Adrenal gland (tissue), 12 donors: ENCODE measurements around the gene APOC1. TPM values are rescaled to one million over a fixed set of nuclear protein-coding genes. Genes with fewer than 3 reads are reported as not detected.
A peak's percentile ranks its signal among the peaks of the same experiment; 100 is the strongest.
"Not testable (repeated sequence)": the region's sequence is repeated elsewhere in the genome, so short reads cannot be mapped to it uniquely, and the experiment has no call there.

Experiments used
- DNase-seq, 7 donors: peaks; one replicate each; pipeline ENCODE4 v3.0.0-alpha.2; 2019 to 2020
- H3K27ac ChIP-seq, 5 donors: fragments of 200-600 bp; sonication (generic) in 4 of 5; 1 replicate in 3 of 5; 2 replicates in 2 of 5; pipeline versions ENCODE4 v1.5.1 to v1.8.0; 2016 to 2020; ENCODE audit warnings: mild to moderate bottlenecking in 1 of 5
- H3K27me3 ChIP-seq: fragments of 200-600 bp; 2 replicates; pipeline ENCODE4 v1.8.0; 2021
- H3K36me3 ChIP-seq, 2 donors: fragments of 200-600 bp; replicated peaks in 1 of 2; 1 replicate in 1 of 2; 2 replicates in 1 of 2; pipeline versions ENCODE4 v1.5.1 to v1.8.0; 2018 to 2022
- H3K4me1 ChIP-seq, 2 donors: fragments of 200-600 bp; replicated peaks in 1 of 2; 1 replicate in 1 of 2; 2 replicates in 1 of 2; pipeline versions ENCODE4 v1.5.1 to v1.8.0; 2018 to 2021
- H3K4me3 ChIP-seq, 4 donors: fragments of 200-600 bp; sonication (generic) in 3 of 4; one replicate each; pipeline ENCODE4 v1.5.1; 2016 to 2018
- H3K9me3 ChIP-seq, 3 donors: fragments of 200-600 bp; sonication (generic) in 1 of 3; replicated peaks in 1 of 3; 1 replicate in 2 of 3; 2 replicates in 1 of 3; pipeline versions ENCODE4 v1.5.1 to v1.8.0; 2016 to 2021
- CTCF ChIP-seq, 6 experiments: fragments of 450-650 bp in 4 of 6; fragments of 200-600 bp in 2 of 6; sonication (generic) in 1 of 6; IDR thresholded peaks; 1 replicate in 5 of 6; 2 replicates in 1 of 6; pipeline versions ENCODE4 v1.5.1 to v1.8.0; 2016 to 2021; ENCODE audit warnings: antibody characterized with exemption in 6 of 6, mild to moderate bottlenecking in 2 of 6, moderate library complexity in 1 of 6
- POLR2A ChIP-seq, 2 donors: fragments of 450-650 bp; IDR thresholded peaks; one replicate each; pipeline ENCODE4 v1.6.1; 2017; ENCODE audit warnings: antibody characterized with exemption in 2 of 2, mild to moderate bottlenecking in 2 of 2, moderate library complexity in 1 of 2
- WGBS, 4 donors: extraction: QIAGEN DNeasy Blood & Tissue Kit in 2 of 4; methylation state at CpG; one replicate each; pipeline versions ENCODE4 v1.1.5 to v1.1.7; 2013 to 2017; 5-methylcytosine and 5-hydroxymethylcytosine counted together
- intact Hi-C, 2 donors: fragments of 100-400 bp; cut with DNase I; formaldehyde crosslinking; loops; one replicate each; pipeline versions ENCODE4 v1.14.1 to v1.15.0; 2022 to 2023
- polyA plus RNA-seq, 3 donors: library from polyadenylated mRNA; stranded (reverse); fragments of 200-250 nt in 2 of 3; fragments of 350-450 nt in 1 of 3; fragmentation: Illumina TruSeq in 1 of 3; extraction: RNeasy Lipid Tissue Mini Kit (QIAGEN cat#74804) in 1 of 3; gene quantifications; one replicate each; pipeline ENCODE4 v1.2.3, GENCODE V29; 2013 to 2014
- total RNA-seq, 9 donors: library from RNA; depleted of rRNA in 4 of 9; stranded (reverse); fragments of >200 nt in 4 of 9; fragments of 120-200 nt in 1 of 9; fragmentation: NEBNext Ultra II Directional in 1 of 9; extraction: Animal tissue kit (Norgen Biotek cat#: 25700) in 1 of 9; gene quantifications; one replicate each; pipeline versions ENCODE4 v1.1.0 to v1.2.4, GENCODE V29; 2013 to 2023
- donor health status: healthy with polysubstance abuse.
- donor health status: Bipolar disorder and iron deficiency.
- donor health status: DM: yes; HTN: yes; CAD: no.
- donor health status: DM: no; HTN: no; CAD: no.
- donor health status: DM: no; HTN: no; CAD: no.
- donor health status: DM: yes; HTN: yes; CAD: no.

The APOC1 gene
- total and polyA plus RNA-seq, 12 donors = 583 to 3,854 (median 2,102) TPM

GRCh38 chr19:44879309-44880065 lies 34.9 kb upstream of the APOC1 start:
- Histone ChIP-seq H3K27me3 (no peaks in the 10 kb centered on the region), H3K4me3 (no peak overlapping the region), H3K4me1 (no peaks in the 10 kb centered on the region), H3K9me3 (no peaks in the 10 kb centered on the region), H3K36me3 (peaks cover 0 to 44% of the 10 kb centered on the region in 2 donors), H3K27ac (peak overlapping the region in 1 of 5 donors; percentile 52)
- DNase-seq = no peak
- intact Hi-C loops = no loop called here
- TF ChIP-seq POLR2A (IDR thresholded peaks at IDR 0.05) (no peak), CTCF (IDR thresholded peaks at IDR 0.05) (no peak)
- WGBS, 4 donors = 40 to 75% (median 71%) methylated on average over 2 to 18 of the region's 18 CpGs

GRCh38 chr19:44882063-44882462 lies 32.3 kb upstream of the APOC1 start:
- Histone ChIP-seq H3K4me1 (no peaks in the 10 kb centered on the region), H3K9me3 (no peaks in the 10 kb centered on the region), H3K27ac (no peak overlapping the region), H3K4me3 (no peak overlapping the region), H3K27me3 (no peaks in the 10 kb centered on the region), H3K36me3 (peaks cover 0 to 32% of the 10 kb centered on the region in 2 donors)
- 88 to 95% (median 93%) methylated on average over 15 of the region's 15 CpGs for WGBS, 4 donors
- intact Hi-C loops = no loop called here
- TF ChIP-seq CTCF (IDR thresholded peaks at IDR 0.05) (no peak), POLR2A (IDR thresholded peaks at IDR 0.05) (no peak)
- no peak for DNase-seq

- H3K9me3 ChIP-seq, H3K27ac ChIP-seq, intact Hi-C loops, H3K4me1 ChIP-seq, H3K4me3 ChIP-seq, H3K27me3 ChIP-seq, DNase-seq: not testable (repeated sequence)
- 89 to 93% (median 92%) methylated on average over 19 of the region's 19 CpGs for WGBS, 4 donors
- H3K36me3 ChIP-seq = peaks cover 0 to 29% of the 10 kb centered on the region in 2 donors
Measured at GRCh38 chr19:44882619-44883397, 31.6 kb upstream of the APOC1 start.

GRCh38 chr19:44883922-44884321 lies 30.5 kb upstream of the APOC1 start:
- no peak overlapping the region for H3K4me3 ChIP-seq
- peaks cover 0 to 25% of the 10 kb centered on the region in 2 donors for H3K36me3 ChIP-seq
- intact Hi-C loops = no loop called here
- no peaks in the 10 kb centered on the region for H3K4me1 ChIP-seq
- TF ChIP-seq POLR2A (IDR thresholded peaks at IDR 0.05) = no peak
- no peak for TF ChIP-seq CTCF (IDR thresholded peaks at IDR 0.05)
- no peaks in the 10 kb centered on the region for H3K9me3 ChIP-seq
- H3K27me3 ChIP-seq = no peaks in the 10 kb centered on the region
- H3K27ac ChIP-seq = no peak overlapping the region
- 70 to 93% (median 84%) methylated on average over 5 of the region's 5 CpGs for WGBS, 4 donors
- DNase-seq = no peak
